HG03108 (cell line): ENCODE measurements around the gene CYP2U1.
A peak's percentile ranks its signal among the peaks of the same experiment; 100 is the strongest.
"Not testable (repeated sequence)": the region's sequence is repeated elsewhere in the genome, so short reads cannot be mapped to it uniquely, and the experiment has no call there.

Experiments used
- ATAC-seq: cut with Tn5 transposase; IDR thresholded peaks from one replicate; pipeline ENCODE4 v1.9.1; 2021; ENCODE audit warnings: moderate library complexity; ENCODE audit not compliant: unreplicated experiment

The CYP2U1 gene

GRCh38 chr4:107930821-107931774 lies at the start of gene CYP2U1:
Gene CYP2U1 (plus strand): TSS chr4:107931549. CDS start chr4:107931644, 95 bp downstream.
- peak; percentile 97 for ATAC-seq

DNA sequence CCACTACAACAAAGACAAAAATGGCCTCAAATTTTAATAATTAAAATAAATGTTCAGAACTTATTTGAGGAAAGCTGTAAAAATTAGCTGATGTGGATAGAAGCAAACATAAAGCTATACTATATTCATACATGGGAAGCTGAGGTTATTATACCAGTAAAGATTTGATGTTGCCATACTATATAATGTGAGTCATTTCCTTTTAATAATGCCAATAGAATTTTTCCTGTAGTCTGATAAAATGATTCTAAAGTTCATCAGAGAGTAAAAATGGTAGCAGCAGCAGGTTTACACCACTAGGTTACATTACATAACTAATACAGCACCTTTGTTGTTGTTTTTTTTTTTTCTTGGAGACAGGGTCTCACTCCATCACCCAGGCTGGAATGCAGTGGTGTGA lies 45.5 kb upstream of the CYP2U1 start:
- no peak for ATAC-seq

DNA sequence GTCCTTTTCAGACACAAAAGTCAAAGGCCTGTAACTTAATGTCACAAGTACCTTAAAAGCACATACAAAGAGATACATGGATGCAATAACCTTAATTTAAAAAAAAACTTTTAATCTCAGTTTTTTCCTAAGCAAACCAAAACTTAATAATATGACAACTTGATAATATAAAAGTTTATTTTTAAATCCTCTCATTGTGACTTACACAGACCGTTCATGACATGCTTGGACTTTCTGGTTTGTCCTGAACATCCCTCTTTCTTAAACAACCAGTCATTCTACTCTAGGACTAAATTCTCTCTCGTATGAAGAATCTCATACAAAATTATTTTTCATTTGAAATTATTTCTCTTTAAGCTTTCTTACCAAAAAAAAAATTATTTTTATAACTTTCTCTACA lies 43.1 kb upstream of the CYP2U1 start:
- no peak for ATAC-seq

- ATAC-seq: no peak
Measured at GRCh38 chr4:107890779-107891178, 40.6 kb upstream of the CYP2U1 start.

GRCh38 chr4:107891299-107891698 lies 40.0 kb upstream of the CYP2U1 start:
- ATAC-seq: no peak

- ATAC-seq: no peak
Measured at GRCh38 chr4:107893171-107894137, 37.9 kb upstream of the CYP2U1 start.

GRCh38 chr4:107894138-107894603 lies 37.2 kb upstream of the CYP2U1 start:
- no peak for ATAC-seq

DNA sequence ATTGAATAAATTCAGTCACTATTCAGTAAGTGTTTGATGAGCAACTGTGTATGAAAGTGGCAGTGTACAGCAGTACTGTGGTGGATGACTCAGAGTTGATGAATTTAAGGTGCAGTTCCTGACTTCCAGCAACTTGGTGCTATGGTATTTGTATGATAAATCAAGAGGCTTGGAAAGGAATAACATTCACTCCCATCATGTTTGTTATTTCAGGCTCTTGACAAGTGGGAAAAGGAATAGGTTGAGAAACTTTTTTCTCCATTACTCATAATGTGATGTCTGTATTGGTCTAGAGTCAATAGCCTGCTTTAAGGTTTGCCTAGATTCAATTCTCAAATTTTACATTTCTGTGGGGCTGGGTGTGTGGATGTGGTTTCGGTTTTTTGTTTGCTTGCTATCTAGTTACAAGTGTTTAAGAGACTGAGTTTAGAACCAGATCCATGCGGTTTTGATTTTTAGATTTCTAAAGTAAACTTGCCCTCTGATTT lies 35.1 kb upstream of the CYP2U1 start:
- ATAC-seq: peak; percentile 51

GRCh38 chr4:107896646-107897045 lies 34.7 kb upstream of the CYP2U1 start:
- ATAC-seq: no peak

- no peak for ATAC-seq
Measured at GRCh38 chr4:107897823-107898222, 33.5 kb upstream of the CYP2U1 start.

DNA sequence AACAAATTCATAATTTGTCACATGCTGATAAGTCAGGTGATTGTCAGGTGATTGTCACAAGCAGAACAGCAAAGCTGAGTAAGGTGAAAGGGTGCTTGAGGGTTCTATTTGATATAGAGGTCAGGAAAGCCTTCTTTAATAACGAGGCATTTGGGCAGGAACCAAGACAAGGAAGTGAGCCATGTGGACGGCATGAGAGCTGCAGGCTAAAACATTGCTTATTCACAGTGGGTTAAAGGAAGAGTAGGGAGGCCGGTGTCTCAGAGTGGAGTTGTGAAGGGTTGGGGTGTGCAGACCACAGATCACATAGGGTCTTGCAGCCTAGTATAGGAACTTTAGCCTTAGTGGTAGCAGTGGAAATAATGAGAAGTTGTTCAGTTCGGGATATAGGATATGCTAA lies 31.3 kb upstream of the CYP2U1 start:
- ATAC-seq: no peak

DNA sequence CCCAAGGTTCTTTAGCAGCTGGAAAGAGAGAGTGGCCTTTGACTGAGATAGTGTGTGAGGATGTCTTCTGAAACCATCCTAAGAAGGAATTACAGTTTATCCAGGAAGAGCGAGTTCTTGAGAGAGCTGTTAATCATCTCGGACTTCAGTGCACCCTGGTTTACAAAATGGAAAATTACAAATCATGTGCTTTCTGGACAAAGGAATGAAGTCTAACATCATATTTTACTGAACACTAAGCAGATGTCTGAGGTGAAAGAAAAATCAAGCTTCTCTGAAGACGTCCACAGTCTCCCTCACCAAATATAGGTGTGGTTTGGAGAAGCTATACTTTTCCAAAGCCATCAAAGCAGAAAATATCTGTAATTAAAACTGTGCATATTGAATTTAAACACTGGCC lies 30.8 kb upstream of the CYP2U1 start:
- no peak for ATAC-seq

- ATAC-seq: no peak
Measured at GRCh38 chr4:107901213-107901934, 30.0 kb upstream of the CYP2U1 start.

DNA sequence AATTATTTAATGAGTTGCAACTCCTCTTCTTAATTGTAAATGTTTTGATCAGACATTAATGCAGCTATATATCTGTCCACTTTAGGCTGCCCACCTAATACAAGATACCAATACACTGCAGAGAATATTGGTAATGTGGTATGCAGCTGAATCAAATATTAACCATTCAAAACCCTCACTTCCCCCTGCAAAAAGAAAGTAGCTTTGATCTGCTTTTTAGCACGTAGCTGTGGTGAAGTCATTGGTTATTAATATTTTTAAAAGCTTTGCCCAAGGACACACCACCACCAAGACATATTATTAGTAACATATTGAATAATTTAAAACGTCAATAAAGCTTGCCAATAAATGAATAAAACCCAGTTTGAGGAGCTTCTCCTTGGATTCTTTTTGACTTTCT lies 28.6 kb upstream of the CYP2U1 start:
- peak; percentile 91 for ATAC-seq

DNA sequence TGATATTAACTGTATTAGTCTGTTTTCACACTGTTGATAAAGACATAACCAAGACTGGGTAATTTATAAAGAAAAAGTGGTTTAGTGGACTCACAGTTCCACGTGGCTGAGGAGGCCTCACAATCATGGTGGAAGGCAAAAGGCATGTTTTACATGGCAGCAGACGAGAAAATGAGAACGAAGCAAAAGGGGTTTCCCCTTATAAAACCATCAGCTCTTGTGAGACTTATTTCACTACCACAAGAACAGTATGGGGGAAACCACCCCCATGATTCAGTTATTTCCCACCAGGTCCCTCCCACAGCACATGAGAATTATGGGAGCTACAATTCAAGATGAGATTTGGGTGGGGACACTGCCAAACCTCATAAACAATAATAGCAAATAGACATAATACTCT lies 26.3 kb upstream of the CYP2U1 start:
- not testable (repeated sequence) for ATAC-seq

GRCh38 chr4:107906458-107907100 lies 24.8 kb upstream of the CYP2U1 start:
- no peak for ATAC-seq

DNA sequence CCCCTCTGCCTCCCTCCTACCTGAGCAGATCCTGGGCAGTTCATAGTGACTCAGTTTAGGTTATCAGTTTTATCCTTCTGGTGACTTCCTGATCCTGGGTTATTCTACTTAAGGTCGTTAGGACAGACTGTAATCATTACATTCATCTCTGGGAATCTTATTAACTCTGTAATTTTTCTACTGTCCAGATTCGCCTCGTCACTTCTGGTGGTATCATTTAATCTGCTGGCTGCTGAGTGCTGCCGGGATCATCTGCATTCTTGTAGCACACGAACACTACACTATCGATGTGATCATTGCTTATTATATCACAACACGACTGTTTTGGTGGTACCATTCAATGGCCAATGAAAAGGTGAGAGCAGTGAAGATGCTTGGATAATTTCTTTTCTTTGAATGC lies 23.0 kb upstream of the CYP2U1 start:
- ATAC-seq: no peak

- peak; percentile 84 for ATAC-seq
Measured at GRCh38 chr4:107913283-107913899, 18.0 kb upstream of the CYP2U1 start.

- no peak for ATAC-seq
Measured at GRCh38 chr4:107915220-107915619, 16.1 kb upstream of the CYP2U1 start.

DNA sequence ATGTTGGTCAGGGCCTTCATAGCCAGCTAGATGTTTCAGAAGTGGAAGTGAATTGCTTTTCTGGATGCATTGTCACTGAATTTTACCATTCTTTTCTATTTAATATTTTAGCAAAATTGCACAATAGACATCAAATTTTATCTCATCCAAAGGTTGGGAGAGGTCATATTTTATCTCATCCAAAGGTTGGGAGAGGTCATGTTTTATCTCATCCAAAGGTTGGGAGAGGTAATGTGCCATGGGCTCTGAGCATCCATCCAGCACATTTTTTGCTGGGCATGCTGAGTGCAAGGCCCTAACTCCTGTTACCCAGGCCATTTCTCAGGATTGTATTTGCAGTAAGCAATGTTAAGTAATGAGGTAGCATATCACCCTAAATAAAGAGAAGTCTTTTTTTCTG lies 14.7 kb upstream of the CYP2U1 start:
- no peak for ATAC-seq
